CD4-positive, alpha-beta T cell treated with Interleukin-17A for 1 hour (primary cell): Measurements from ENCODE around the gene CYB5R4.

Experiments
- DNase-seq: peaks from one replicate; pipeline ENCODE4 v3.0.0-alpha.2; 2020

CYB5R4 gene

GRCh38 chr6:84001119-84001518, 141.6 kb downstream of the CYB5R4 start:
- no peak for DNase-seq

DNA sequence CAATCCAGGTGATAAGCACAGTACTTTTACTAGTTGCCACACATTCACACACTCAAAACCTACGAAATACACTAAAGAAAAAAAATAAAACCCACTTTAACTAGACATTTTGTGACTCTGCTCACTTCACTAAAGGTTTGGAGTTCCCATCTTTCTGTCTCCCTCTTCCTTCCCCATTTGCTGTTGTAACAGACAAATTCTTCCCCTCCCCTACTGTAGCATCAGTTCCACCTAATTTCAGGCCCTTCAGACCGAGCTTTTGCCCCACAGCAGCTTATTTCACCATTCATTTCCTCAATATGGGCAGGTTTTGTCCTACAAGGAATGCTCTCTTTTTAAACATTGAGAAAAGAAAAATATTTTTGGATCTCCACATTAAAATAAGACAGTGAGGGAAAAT, 142.7 kb downstream of the CYB5R4 start:
- DNase-seq = no peak

DNA sequence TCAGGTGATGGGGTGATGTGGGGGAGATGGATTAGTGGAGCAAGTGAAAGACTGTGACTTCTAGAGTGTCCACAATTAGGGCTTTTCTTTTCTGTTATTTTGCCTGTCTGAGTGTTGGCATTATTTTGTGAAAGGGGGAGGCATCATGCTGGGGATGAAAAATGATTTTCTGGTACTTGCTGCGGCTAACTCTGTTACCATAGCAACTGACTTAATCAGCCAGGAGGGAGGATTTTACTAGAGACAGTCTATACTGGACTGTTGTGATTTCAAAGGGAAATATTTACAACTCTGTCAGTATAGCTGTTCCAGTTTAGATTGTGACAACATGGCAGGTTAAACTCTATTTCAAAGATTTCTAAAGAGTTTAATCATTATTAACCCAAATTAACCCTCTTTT, 143.6 kb downstream of the CYB5R4 start:
- DNase-seq = no peak

DNA sequence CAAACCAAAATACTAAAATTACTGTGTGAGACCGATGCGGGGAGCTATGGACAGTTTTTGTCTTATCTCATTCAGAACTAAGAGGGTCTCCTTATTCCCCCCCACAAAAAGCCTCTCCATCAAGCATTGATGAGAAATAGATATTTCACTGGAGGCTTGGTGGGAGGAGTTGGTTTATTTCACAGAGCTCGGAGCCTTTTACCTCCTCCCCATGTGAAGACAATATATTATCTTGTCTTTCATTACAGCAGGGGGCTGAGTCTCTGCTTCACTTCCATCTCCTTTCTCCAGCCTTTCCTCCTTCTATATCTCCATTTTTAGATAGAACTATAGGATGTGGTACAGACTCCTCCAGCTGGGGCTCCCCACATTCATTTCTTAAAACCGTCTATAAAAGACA, 144.2 kb downstream of the CYB5R4 start:
- no peak for DNase-seq

GRCh38 chr6:84007871-84008270, 148.4 kb downstream of the CYB5R4 start:
- no peak for DNase-seq

GRCh38 chr6:84013354-84013753, 153.9 kb downstream of the CYB5R4 start:
- DNase-seq = no peak

DNA sequence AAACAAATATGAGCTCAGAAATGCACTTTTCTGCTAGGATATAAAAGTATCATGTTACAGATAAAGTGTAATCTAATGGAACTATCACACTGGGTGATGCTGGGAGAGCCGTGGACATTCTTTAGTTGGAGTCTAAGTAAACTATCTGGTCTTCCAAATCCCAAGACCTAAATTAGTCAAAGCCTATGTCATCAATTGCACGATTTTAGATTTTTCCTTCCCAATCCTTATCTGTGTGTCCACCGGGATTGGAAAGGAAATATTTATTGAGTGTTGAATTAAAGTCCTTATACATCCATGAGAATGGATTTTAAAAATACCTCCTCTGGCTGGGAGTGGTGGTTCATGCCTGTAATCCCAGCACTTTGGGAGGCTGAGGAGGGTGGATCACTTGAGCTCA, 154.4 kb downstream of the CYB5R4 start:
- DNase-seq = no peak

- DNase-seq = no peak
Measured at GRCh38 chr6:84016029-84016428, 156.5 kb downstream of the CYB5R4 start.
